Upper lobe of left lung (tissue), 4 donors: ENCODE measurements around the gene DNAJC3.

Source experiments
- CTCF ChIP-seq, 6 experiments: fragments of 450-650 bp in 4 of 6; fragments of 200-600 bp in 2 of 6; sonication (generic) in 2 of 6; IDR thresholded peaks; one replicate each; pipeline ENCODE4 v1.5.1; 2016 to 2019; ENCODE audit warnings: antibody characterized with exemption in 6 of 6
- POLR2AphosphoS5 ChIP-seq, 2 donors: sonication (generic); formaldehyde crosslinking; IDR thresholded peaks; one replicate each; pipeline ENCODE4 v1.5.1; 2017; ENCODE audit warnings: antibody characterized with exemption in 2 of 2

DNA sequence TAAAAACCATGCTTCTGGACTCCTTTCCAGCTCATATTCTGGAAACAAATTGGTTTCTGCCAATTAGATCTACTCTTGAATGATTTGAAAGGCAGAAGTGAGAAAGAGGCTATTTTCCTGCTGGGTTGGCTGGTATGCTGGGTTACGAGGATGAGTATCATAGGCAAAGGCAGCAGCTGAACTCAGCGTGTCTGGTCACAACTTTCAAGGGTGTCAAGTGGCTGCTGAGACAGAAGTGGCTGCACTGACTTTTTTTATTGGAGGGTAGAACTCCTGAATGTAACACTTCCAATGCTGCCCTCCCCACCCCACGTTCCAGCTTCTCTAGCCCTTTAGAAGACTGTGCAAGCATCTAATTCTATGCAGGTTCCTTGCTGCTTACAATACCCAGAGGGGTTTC, 24.1 kb upstream of the DNAJC3 start:
- TF ChIP-seq POLR2AphosphoS5 (IDR thresholded peaks at IDR 0.05), result no peak
- no peak for TF ChIP-seq CTCF (IDR thresholded peaks at IDR 0.05)
